GM19023 (cell line): ENCODE data around the gene SOX10.

Experiments used
- ATAC-seq: cut with Tn5 transposase; IDR thresholded peaks from one replicate; pipeline ENCODE4 v1.9.1; 2021; ENCODE audit warnings: mild to moderate bottlenecking, moderate library complexity; ENCODE audit not compliant: unreplicated experiment

The SOX10 gene

GRCh38 chr22:37983860-37984791, at the start of gene SOX10:
Gene SOX10 (minus strand): TSS chr22:37984555. CDS start chr22:37983784, 771 bp downstream.
- no peak for ATAC-seq

- no peak for ATAC-seq
Observed at GRCh38 chr22:38033522-38034277, 49.3 kb upstream of the SOX10 start.

GRCh38 chr22:38032681-38033521, 48.5 kb upstream of the SOX10 start:
- ATAC-seq, result no peak

- no peak for ATAC-seq
Observed at GRCh38 chr22:38031491-38031890, 47.1 kb upstream of the SOX10 start.

GRCh38 chr22:38030311-38031133, 46.2 kb upstream of the SOX10 start:
- no peak for ATAC-seq

- ATAC-seq, result no peak
Observed at GRCh38 chr22:38029901-38030300, 45.5 kb upstream of the SOX10 start.

- no peak for ATAC-seq
Observed at GRCh38 chr22:38029370-38029769, 45.0 kb upstream of the SOX10 start.

GRCh38 chr22:38028344-38029130, 44.2 kb upstream of the SOX10 start:
- no peak for ATAC-seq

GRCh38 chr22:38027487-38027886, 43.1 kb upstream of the SOX10 start:
- ATAC-seq, result no peak

- no peak for ATAC-seq
Observed at GRCh38 chr22:38026130-38027111, 42.1 kb upstream of the SOX10 start.

- ATAC-seq, result no peak
Observed at GRCh38 chr22:38025514-38025913, 41.2 kb upstream of the SOX10 start.

GRCh38 chr22:38023045-38023444, 38.7 kb upstream of the SOX10 start:
- no peak for ATAC-seq

- ATAC-seq, result no peak
Observed at GRCh38 chr22:38021206-38021605, 36.9 kb upstream of the SOX10 start.

GRCh38 chr22:38018938-38019827, 34.8 kb upstream of the SOX10 start:
- ATAC-seq, result no peak

- no peak for ATAC-seq
Observed at GRCh38 chr22:38017939-38018885, 33.9 kb upstream of the SOX10 start.

- no peak for ATAC-seq
Observed at GRCh38 chr22:38017272-38017920, 33.0 kb upstream of the SOX10 start.
